Body of pancreas (tissue), 4 donors: ENCODE data around the gene LAMA2. TPM values are rescaled to one million over a fixed set of nuclear protein-coding genes. Genes with fewer than 3 reads are reported as not detected.

Experiments
- ATAC-seq: fragments of 150-250 bp; one replicate; pipeline ENCODE4 v1.9.1; 2016
- DNase-seq, 4 donors: peaks; one replicate each; pipeline ENCODE4 v3.0.0-alpha.2; 2019
- H3K27ac ChIP-seq, 4 donors: fragments of 200-600 bp; sonication (generic); 1 replicate in 3 of 4; 2 replicates in 1 of 4; pipeline versions ENCODE4 v1.5.1 to v1.6.1; 2016 to 2019; ENCODE audit warnings: mild to moderate bottlenecking in 1 of 4, mixed read lengths in 1 of 4, moderate library complexity in 1 of 4
- H3K27me3 ChIP-seq, 2 donors: fragments of 200-600 bp; sonication (generic); one replicate each; pipeline ENCODE4 v1.6.0; 2016; ENCODE audit warnings: mild to moderate bottlenecking in 1 of 2
- H3K36me3 ChIP-seq, 2 donors: fragments of 200-600 bp; sonication (generic); replicated peaks in 1 of 2; 2 replicates each; pipeline ENCODE4 v1.5.1; 2016; ENCODE audit warnings: low read depth in 2 of 2; ENCODE audit not compliant: insufficient read depth in 1 of 2
- H3K4me1 ChIP-seq: fragments of 200-600 bp; sonication (generic); one replicate; pipeline ENCODE4 v1.6.0; 2016
- H3K4me3 ChIP-seq, 2 donors: fragments of 200-600 bp; sonication (generic); 1 replicate in 1 of 2; 2 replicates in 1 of 2; pipeline ENCODE4 v1.5.1; 2016 to 2019
- H3K9me3 ChIP-seq, 3 donors: fragments of 200-600 bp; sonication (generic); 1 replicate in 2 of 3; 2 replicates in 1 of 3; pipeline ENCODE4 v1.5.1; 2016
- CTCF ChIP-seq, 7 experiments: fragments of 450-650 bp in 4 of 7; fragments of 200-600 bp in 3 of 7; sonication (generic) in 3 of 7; IDR thresholded peaks; one replicate each; pipeline ENCODE4 v1.5.1; 2016 to 2019; ENCODE audit warnings: antibody characterized with exemption in 7 of 7
- POLR2A ChIP-seq, 3 donors: fragments of 450-650 bp; IDR thresholded peaks; one replicate each; pipeline ENCODE4 v1.6.1; 2016; ENCODE audit warnings: antibody characterized with exemption in 3 of 3, mild to moderate bottlenecking in 2 of 3
- WGBS, 2 donors: methylation state at CpG; one replicate each; pipeline ENCODE4 v1.1.5; 2017; 5-methylcytosine and 5-hydroxymethylcytosine counted together
- intact Hi-C: fragments of 100-400 bp; cut with DNase I; formaldehyde crosslinking; loops from one replicate; pipeline ENCODE4 v1.15.1; 2023
- total RNA-seq, 2 donors: library from RNA; depleted of rRNA; stranded (reverse); fragments of >200 nt; gene quantifications; one replicate each; pipeline ENCODE4 v1.1.0, GENCODE V29; 2016

The LAMA2 gene
- total RNA-seq, result 10 to 100 TPM; 43.3 to 54.7 TPM

GRCh38 chr6:128882991-128883611 is at the start of gene LAMA2:
TSS of gene LAMA2 (plus strand) at chr6:128883138. CDS start at chr6:128883246, 108 bp downstream.
- intact Hi-C loops, result no loop called here
- ATAC-seq (peak; percentile 55), DNase-seq (peak; percentile 20 to 57 (median 32))
- Histone ChIP-seq H3K36me3 (no peaks in the 10 kb centered on the region), H3K27me3 (no peaks in the 10 kb centered on the region), H3K9me3 (no peaks in the 10 kb centered on the region), H3K4me1 (peaks cover 8% of the 10 kb centered on the region), H3K27ac (no peak within 1 kb of the TSS), H3K4me3 (peak within 1 kb of the TSS in 1 of 2 donors; percentile 14)
- WGBS, 2 donors, result 5 to 10% methylated on average over 25 to 36 of the region's 36 CpGs
- TF ChIP-seq CTCF (IDR thresholded peaks at IDR 0.05) (no peak), POLR2A (IDR thresholded peaks at IDR 0.05) (peak in 1 of 3 donors; percentile 38)

- intact Hi-C loops, result no loop called here
- DNase-seq (no peak), ATAC-seq (no peak)
- 29 to 33% methylated on average over 1 of the region's 1 CpG for WGBS, 2 donors
- Histone ChIP-seq H3K27me3 (no peaks in the 10 kb centered on the region), H3K36me3 (no peaks in the 10 kb centered on the region), H3K9me3 (no peaks in the 10 kb centered on the region), H3K4me3 (no peak overlapping the region), H3K4me1 (no peaks in the 10 kb centered on the region), H3K27ac (no peak overlapping the region)
- TF ChIP-seq CTCF (IDR thresholded peaks at IDR 0.05) (no peak), POLR2A (IDR thresholded peaks at IDR 0.05) (no peak)
Observed at GRCh38 chr6:128836761-128837160, 46.2 kb upstream of the LAMA2 start.

- intact Hi-C loops, result no loop called here
- DNase-seq (no peak), ATAC-seq (no peak)
- Histone ChIP-seq H3K27ac (no peak overlapping the region), H3K4me3 (no peak overlapping the region), H3K27me3 (no peaks in the 10 kb centered on the region), H3K4me1 (no peaks in the 10 kb centered on the region), H3K36me3 (no peaks in the 10 kb centered on the region), H3K9me3 (no peaks in the 10 kb centered on the region)
- WGBS, 2 donors, result 36 to 38% methylated on average over 4 of the region's 4 CpGs
- TF ChIP-seq POLR2A (IDR thresholded peaks at IDR 0.05) (no peak), CTCF (IDR thresholded peaks at IDR 0.05) (no peak)
Observed at GRCh38 chr6:128841518-128841917, 41.4 kb upstream of the LAMA2 start.

GRCh38 chr6:128844598-128844997 is 38.3 kb upstream of the LAMA2 start:
- no peak for DNase-seq
- WGBS, 2 donors, result 49% methylated on average over 2 of the region's 2 CpGs
- TF ChIP-seq POLR2A (IDR thresholded peaks at IDR 0.05), result no peak
- TF ChIP-seq CTCF (IDR thresholded peaks at IDR 0.05), result no peak
- Histone ChIP-seq H3K27me3 (no peaks in the 10 kb centered on the region), H3K4me3 (no peak overlapping the region), H3K4me1 (no peaks in the 10 kb centered on the region), H3K9me3 (no peaks in the 10 kb centered on the region), H3K36me3 (no peaks in the 10 kb centered on the region), H3K27ac (no peak overlapping the region)
- intact Hi-C loops, result no loop called here
- no peak for ATAC-seq
